GM21529 (cell line): ENCODE measurements around the gene GFRA1.

Source experiments
- ATAC-seq: cut with Tn5 transposase; IDR thresholded peaks from one replicate; pipeline ENCODE4 v1.9.1; 2021; ENCODE audit not compliant: unreplicated experiment

GFRA1 gene

GRCh38 chr10:116272440-116273283 lies at the start of gene GFRA1:
TSS of gene GFRA1 (minus strand) at chr10:116273206. CDS start at chr10:116272029, 1,177 bp downstream.
- ATAC-seq, result no peak

GRCh38 chr10:116316503-116316902 lies 43.5 kb upstream of the GFRA1 start:
- ATAC-seq, result no peak

DNA sequence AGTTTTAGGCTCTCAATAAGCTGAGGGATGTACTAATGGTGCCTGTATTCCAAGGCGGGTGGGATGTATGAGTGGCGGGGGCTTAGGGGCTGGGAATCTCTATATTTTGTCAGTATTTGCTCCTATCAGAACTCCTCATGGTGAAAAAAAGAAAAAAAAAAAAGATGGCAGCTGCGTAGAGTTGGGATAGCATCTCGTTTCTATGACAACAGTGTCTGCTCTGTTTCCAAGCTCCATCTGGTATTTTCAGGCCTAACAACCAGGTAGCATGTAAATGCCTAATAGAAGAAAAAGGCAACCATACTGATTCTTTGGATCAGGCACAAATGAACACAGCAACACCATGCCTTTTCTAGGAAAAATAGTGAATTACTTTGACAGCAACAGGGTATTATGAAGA lies 39.5 kb upstream of the GFRA1 start:
- no peak for ATAC-seq

GRCh38 chr10:116311706-116312490 lies 38.9 kb upstream of the GFRA1 start:
- ATAC-seq, result no peak

GRCh38 chr10:116311016-116311415 lies 38.0 kb upstream of the GFRA1 start:
- ATAC-seq, result no peak

DNA sequence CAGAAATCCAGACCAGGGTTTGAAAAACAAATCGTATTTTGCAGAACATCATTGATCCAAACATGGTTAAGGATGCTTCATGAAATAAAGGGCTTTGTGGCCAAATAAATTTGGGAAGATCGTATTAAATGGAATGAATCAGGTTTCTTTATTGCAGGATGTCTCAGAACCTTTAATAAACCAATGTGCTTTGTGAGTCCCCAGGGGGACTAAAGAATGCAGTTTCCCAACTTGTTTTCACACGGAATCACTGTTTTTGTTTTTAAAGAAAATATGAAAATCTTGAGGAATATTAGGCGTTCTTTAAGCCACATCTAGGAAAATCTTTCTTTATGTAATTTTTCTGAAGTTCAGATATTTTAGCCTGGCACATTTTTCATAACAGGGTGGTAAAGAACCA lies 34.4 kb upstream of the GFRA1 start:
- ATAC-seq, result no peak

GRCh38 chr10:116306847-116307246 lies 33.8 kb upstream of the GFRA1 start:
- ATAC-seq, result no peak

DNA sequence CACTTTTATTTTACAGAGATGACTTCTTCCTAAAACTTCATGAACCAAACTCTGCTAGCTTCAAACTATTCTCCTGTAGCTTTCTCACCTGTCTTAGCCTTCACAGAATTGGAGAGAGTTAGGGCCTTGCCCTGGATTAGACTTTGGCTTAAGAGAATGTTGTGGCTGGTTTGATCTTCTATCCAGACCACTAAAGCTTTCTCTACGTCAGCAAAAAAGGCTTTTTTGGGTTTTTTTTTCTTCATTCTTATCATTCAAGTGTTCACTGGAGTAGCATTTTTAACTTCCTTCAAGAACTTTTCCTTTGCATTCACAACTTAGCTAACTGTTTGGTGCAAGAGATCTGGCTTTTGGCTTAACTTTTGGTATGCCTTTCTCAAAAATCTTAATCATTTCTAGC lies 31.9 kb upstream of the GFRA1 start:
- ATAC-seq, result no peak

DNA sequence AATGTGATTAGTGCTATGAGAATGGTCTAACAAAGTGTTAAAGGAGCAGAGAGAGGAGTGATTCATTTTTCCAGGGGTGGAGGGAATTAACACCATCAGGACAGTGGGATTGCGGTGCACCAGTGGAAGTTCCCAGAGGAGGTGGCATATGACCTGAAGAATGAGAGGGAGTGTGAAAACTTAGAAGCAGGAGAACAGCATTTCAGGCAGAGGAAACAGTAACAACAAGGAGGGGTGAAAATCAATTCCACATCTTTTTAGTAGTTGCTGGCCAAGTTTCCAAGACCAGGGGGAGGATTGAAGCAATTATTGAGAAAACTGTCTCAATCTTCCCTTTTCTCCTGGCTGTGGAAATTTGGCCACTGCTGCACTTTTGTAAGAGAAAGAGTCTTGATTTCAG lies 27.5 kb upstream of the GFRA1 start:
- ATAC-seq, result no peak

- ATAC-seq, result no peak
Measured at GRCh38 chr10:116298586-116298985, 25.6 kb upstream of the GFRA1 start.

DNA sequence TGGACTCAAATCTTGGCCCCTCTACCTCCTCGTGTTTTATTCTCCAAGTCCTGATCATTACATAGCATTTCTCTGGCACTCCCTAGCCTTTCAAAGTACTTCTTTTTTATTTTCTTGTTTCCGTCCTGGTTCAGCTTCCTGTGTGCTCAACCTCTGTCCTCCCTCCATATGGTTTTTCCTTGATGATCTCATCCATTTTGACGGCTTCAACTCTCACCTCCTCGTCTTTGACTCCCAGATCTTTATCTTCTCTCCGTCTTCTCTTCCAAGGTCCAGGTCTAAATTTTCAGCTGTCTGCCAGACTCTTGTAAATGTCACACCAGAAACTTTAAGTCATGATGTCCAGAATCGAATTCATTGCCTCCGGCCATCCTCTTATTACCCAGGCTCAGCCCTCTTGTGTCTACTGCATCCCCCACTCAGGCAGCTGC lies 23.3 kb upstream of the GFRA1 start:
- ATAC-seq, result no peak

GRCh38 chr10:116292493-116292892 lies 19.5 kb upstream of the GFRA1 start:
- no peak for ATAC-seq

DNA sequence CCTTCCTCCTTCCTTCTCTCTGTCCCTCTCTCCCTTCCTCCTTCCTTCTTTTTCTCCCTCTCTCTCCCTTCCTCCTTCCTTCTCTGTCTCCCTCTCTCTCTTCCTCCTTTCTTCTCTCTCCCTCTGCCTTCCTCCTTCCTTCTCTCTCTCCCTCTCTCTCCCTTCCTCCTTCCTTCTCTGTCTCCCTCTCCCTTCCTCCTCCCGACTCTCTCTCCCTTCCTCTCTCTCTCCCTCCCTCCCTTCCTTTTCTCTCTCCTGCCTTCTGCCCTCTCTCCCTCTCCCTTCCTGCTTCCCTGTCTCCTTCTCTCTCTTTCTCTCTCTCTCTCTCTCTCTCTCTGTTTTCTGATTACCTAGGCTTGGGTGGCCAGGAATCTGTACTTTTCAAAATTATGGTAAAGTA lies 16.6 kb upstream of the GFRA1 start:
- ATAC-seq, result no peak

- no peak for ATAC-seq
Measured at GRCh38 chr10:116287906-116288501, 15.0 kb upstream of the GFRA1 start.

DNA sequence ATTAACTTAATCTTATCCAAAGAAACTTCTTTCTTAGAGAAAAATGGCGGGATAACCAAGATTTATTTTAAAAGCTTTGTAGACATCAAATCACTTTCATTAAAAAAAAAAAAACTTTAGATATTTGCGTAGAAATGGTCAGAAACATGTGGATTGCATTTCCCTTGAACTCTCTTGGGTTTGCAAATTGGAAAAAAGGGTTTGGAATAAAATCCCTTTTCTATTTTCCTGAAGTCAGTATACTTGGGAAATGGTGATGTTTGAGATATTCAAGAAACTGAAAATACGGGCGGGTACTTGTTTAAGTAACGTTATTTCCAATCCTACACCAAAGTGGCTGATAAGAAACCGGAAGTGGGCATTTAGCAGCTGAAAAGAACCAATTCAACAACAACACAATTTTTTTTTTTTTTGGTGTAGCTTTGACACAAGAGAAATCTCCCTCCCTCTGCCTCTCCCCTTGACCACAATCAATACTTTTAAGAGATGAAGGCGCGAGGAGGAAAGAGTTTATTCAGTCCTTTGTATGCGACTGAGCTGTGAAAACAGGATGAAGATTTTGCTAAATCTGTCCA lies 13.7 kb upstream of the GFRA1 start:
- no peak for ATAC-seq

GRCh38 chr10:116281775-116282174 lies 8.8 kb upstream of the GFRA1 start:
- ATAC-seq, result no peak

DNA sequence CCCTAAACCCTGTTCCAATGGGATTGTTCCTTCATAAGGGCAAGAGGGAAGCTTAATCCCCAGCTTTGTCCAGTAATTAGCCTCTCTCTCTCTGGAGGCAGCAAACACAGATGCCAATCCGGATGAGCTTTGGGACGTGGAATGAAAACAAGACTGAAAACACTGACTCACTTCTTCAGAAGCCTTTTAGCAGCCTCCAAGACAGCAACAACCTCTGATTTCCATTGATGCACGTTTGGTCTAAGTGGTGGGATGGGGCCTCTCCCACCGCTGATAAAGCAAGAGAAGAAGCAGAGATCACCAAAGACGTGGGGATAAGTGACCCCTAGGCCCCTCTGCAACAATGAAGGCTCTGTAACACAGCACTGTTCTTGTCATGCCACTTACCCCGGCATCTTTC lies 5.8 kb upstream of the GFRA1 start:
- no peak for ATAC-seq

DNA sequence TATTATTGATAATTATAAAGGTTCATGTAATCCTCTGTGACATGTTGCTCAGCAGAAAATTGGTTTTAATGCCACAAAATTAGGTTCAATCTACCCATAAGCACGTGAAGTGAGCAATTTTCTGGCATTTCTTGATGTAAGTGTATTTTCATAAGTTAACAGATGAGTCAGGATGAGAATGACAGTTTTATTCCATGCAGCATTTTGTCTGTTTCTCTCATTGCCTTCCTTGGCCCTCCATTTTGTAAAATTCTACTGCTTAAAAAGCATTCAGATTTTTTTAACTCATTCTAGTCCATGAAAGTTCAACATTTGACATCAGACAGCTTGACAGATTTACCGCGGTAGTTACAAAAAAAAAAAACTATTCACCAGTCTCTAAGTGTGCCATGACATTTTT lies 4.0 kb upstream of the GFRA1 start:
- no peak for ATAC-seq

DNA sequence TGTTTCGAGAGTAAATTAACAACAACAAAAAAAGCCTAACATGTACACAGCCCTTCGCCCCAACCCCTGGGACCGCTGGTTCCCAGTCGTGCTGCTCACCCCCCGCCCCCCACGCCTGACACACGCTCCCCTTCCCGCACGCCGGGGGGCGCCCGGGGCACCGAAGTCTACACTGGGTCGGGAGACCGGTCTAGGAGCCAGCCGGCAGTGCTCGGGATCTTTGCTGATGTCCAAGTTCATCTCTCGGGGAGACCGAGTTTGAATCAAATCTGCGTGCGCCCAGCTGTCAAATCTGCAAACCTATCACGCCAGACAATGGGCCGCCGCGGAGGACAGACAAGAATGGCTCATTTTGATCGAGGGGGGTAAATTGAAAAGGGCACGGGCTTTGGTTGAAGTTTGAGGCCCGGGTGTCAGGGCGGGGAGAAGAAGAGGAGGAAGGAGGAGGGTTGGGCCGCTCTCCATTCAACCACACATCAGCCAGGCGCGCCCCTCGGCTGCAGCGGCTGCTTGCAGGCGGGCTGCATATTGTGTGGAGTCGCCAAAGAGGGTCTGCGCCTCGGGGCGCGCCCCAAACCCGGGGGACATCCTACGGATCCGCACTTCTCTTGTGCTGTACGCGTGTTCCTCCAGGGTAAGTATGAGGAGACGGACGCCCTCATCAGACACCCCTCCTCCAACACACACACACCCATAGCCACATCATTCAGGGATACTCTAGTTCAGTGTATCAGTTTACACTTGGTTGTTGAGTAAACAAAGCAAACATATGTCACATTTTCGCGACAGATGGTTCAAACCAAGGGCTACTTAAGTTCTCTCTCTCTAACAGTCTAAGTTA lies 1.3 kb upstream of the GFRA1 start:
- ATAC-seq, result no peak

- no peak for ATAC-seq
Measured at GRCh38 chr10:116271593-116272439, 1.2 kb downstream of the GFRA1 start.
